OCI-LY3 (cell line): Measurements from ENCODE around the gene THRSP.

Source experiments
- CTCF ChIP-seq: fragments of 200-600, 300-600 bp; sonication (generic); IDR thresholded peaks from 2 replicates; pipeline ENCODE4 v1.5.1; 2014; ENCODE audit warnings: antibody characterized with exemption, low read length, low read depth
- EZH2phosphoT487 ChIP-seq: fragments of 200-600 bp; shearing (Covaris generic); IDR thresholded peaks from 2 replicates; pipeline ENCODE4 v1.6.1; 2018; ENCODE audit warnings: antibody characterized with exemption, mixed run types, low read depth

- TF ChIP-seq CTCF (no peak), EZH2phosphoT487 (no peak)
Measured at GRCh38 chr11:78066471-78066870, 2.8 kb downstream of the THRSP start.
